HepG2 (cell line): ENCODE results near the gene MOK. TPM values are rescaled to one million over a fixed set of nuclear protein-coding genes. Genes with fewer than 3 reads are reported as not detected.

Experiments
- ARNT2 ChIP-seq: sonication (generic); formaldehyde crosslinking; IDR thresholded peaks from 2 replicates; pipeline ENCODE4 v1.8.0; 2022; ENCODE audit warnings: mild to moderate bottlenecking, low read depth, missing genetic modification reagents, moderate library complexity
- DR1 ChIP-seq: sonication (generic); formaldehyde crosslinking; IDR thresholded peaks from 2 replicates; pipeline ENCODE4 v1.8.0; 2021; ENCODE audit warnings: mild to moderate bottlenecking, missing genetic modification reagents, inconsistent platforms
- EEA1 ChIP-seq: sonication (generic); formaldehyde crosslinking; IDR thresholded peaks from 2 replicates; pipeline ENCODE4 v1.5.1; 2020; ENCODE audit warnings: mild to moderate bottlenecking, missing genetic modification reagents, borderline replicate concordance
- ELF1 ChIP-seq: sonication (generic); formaldehyde crosslinking; IDR thresholded peaks from 2 replicates; pipeline ENCODE4 v1.4.0; 2020; ENCODE audit warnings: missing genetic modification reagents
- FOXK1 ChIP-seq: sonication (generic); formaldehyde crosslinking; IDR thresholded peaks from 2 replicates; pipeline ENCODE4 v1.4.0; 2020; ENCODE audit warnings: low read depth, missing genetic modification reagents, borderline replicate concordance
- FOXO1 ChIP-seq: sonication (generic); formaldehyde crosslinking; IDR thresholded peaks from 2 replicates; pipeline ENCODE4 v1.4.0; 2020; ENCODE audit warnings: missing genetic modification reagents
- MED13 ChIP-seq: sonication (generic); formaldehyde crosslinking; IDR thresholded peaks from 2 replicates; pipeline ENCODE4 v1.5.0; 2020; ENCODE audit warnings: missing genetic modification reagents
- NCOA2 ChIP-seq: sonication (generic); formaldehyde crosslinking; IDR thresholded peaks from 2 replicates; pipeline ENCODE4 v1.8.0; 2022; ENCODE audit warnings: inconsistent platforms
- NFATC3 ChIP-seq: sonication (generic); formaldehyde crosslinking; IDR thresholded peaks from 2 replicates; pipeline ENCODE4 v1.5.1; 2020; ENCODE audit warnings: mild to moderate bottlenecking, missing genetic modification reagents
- NFKB2 ChIP-seq: sonication (generic); formaldehyde crosslinking; IDR thresholded peaks from 2 replicates; pipeline ENCODE4 v1.4.0; 2020; ENCODE audit warnings: missing genetic modification reagents, borderline replicate concordance
- PHB2 ChIP-seq: fragments of 450-650 bp; IDR thresholded peaks from 2 replicates; pipeline ENCODE4 v1.6.1; 2018; ENCODE audit not compliant: partially characterized antibody
- POLR2A ChIP-seq, 2 experiments: IDR thresholded peaks; 2 replicates each; pipeline ENCODE4 v1.6.1; 2011; ENCODE audit warnings: low read depth in 2 of 2, low read length in 2 of 2, mild to moderate bottlenecking in 1 of 2, moderate library complexity in 1 of 2; ENCODE audit not compliant: insufficient read depth in 1 of 2
- SATB2 ChIP-seq: sonication (generic); formaldehyde crosslinking; IDR thresholded peaks from 2 replicates; pipeline ENCODE4 v1.5.0; 2020; ENCODE audit warnings: missing genetic modification reagents
- TBX3 ChIP-seq: fragments of 450-650 bp; IDR thresholded peaks from 2 replicates; pipeline ENCODE4 v1.6.1; 2017; ENCODE audit warnings: antibody characterized with exemption, mild to moderate bottlenecking, inconsistent platforms, borderline replicate concordance
- ZNF232 ChIP-seq: sonication (generic); formaldehyde crosslinking; IDR thresholded peaks from 2 replicates; pipeline ENCODE4 v1.4.0; 2020; ENCODE audit warnings: missing genetic modification reagents, borderline replicate concordance
- ZNF616 ChIP-seq: sonication (generic); formaldehyde crosslinking; IDR thresholded peaks from 2 replicates; pipeline ENCODE4 v1.5.0; 2020; ENCODE audit warnings: low read depth, mild to moderate bottlenecking, missing genetic modification reagents
- polyA plus RNA-seq, 8 experiments: library from polyadenylated mRNA; depleted of rRNA in 3 of 8; stranded (reverse) in 7 of 8; unstranded in 1 of 8; fragments of >200 nt; fragmentation: Illumina TruSeq in 4 of 8; extraction: Trizol in 4 of 8; gene quantifications; 2 replicates each; pipeline versions ENCODE4 v1.2.1 to v1.2.3, GENCODE V29; 2011 to 2016; ENCODE audit warnings: low read depth in 4 of 8, missing spikeins in 1 of 8, mixed read lengths in 1 of 8; ENCODE audit not compliant: insufficient read depth in 1 of 8
- total RNA-seq, 5 experiments: library from RNA; depleted of rRNA; stranded (reverse); fragments of >200 nt; fragmentation: Illumina TruSeq; extraction: Trizol; gene quantifications; 2 replicates each; pipeline ENCODE4 v1.2.3, GENCODE V29; 2016; ENCODE audit warnings: low read depth in 1 of 5
- TF ChIP-seq, protein P1 (sequence below): sonication (generic); formaldehyde crosslinking; IDR thresholded peaks from 2 replicates; pipeline ENCODE4 v1.8.1; 2022; ENCODE audit warnings: low read depth, mild to moderate bottlenecking, missing genetic modification reagents
- TF ChIP-seq, protein P2 (sequence below): IDR thresholded peaks from 2 replicates; pipeline ENCODE4 v1.6.1; 2016
- TF ChIP-seq, protein P3 (sequence below): conservative IDR thresholded peaks from 2 replicates; pipeline ENCODE4 v1.6.1; 2018; ENCODE audit warnings: missing genetic modification reagents
- TF ChIP-seq, protein P4 (sequence below), 2 experiments: sonication (generic) in 1 of 2; formaldehyde crosslinking in 1 of 2; IDR thresholded peaks; 2 replicates each; pipeline versions ENCODE4 v1.5.1 to v1.6.1; 2011 to 2020; ENCODE audit warnings: borderline replicate concordance in 1 of 2, low read depth in 1 of 2, low read length in 1 of 2, mild to moderate bottlenecking in 1 of 2, missing genetic modification reagents in 1 of 2, moderate library complexity in 1 of 2
- TF ChIP-seq, protein P5 (sequence below), 2 experiments: fragments of 450-650 bp in 1 of 2; sonication (generic) in 1 of 2; formaldehyde crosslinking; IDR thresholded peaks; 2 replicates each; pipeline versions ENCODE4 v1.5.0 to v1.8.0; 2020 to 2022; ENCODE audit warnings: mild to moderate bottlenecking in 1 of 2, missing genetic modification reagents in 1 of 2

Gene MOK
- total and polyA plus RNA-seq, 2 of the 13 experiments (the other 11 are each of a cell fraction or from before 2014, with no cell fraction given), result 15.3 to 16.9 TPM

DNA sequence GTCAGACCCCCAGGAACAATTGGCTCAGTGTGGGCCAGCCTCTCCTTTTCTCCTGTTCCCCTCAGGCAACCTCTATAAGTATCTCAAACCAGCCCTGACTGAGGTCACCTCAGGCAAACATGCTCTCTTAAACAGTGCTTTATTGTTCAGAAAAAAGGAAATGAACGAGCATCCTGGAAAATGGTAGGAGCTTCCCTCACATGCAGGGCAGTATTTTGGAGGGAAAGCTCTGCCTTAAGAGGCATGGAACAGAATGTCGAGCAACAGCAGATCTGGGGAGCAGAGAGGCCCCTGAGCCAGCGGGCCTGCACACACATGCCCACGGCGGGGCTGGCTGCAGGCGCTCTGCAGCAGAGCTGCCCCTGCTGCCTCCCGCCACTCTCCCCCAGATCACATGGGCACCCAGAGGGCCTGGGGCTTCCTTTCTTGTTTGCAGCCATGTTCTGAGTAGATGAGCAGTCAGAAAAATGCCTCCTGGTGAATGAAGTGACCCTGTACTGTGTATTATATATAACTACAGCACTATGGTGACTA lies 42.0 kb downstream of the MOK start (continued):
- TF ChIP-seq, protein P1, sequence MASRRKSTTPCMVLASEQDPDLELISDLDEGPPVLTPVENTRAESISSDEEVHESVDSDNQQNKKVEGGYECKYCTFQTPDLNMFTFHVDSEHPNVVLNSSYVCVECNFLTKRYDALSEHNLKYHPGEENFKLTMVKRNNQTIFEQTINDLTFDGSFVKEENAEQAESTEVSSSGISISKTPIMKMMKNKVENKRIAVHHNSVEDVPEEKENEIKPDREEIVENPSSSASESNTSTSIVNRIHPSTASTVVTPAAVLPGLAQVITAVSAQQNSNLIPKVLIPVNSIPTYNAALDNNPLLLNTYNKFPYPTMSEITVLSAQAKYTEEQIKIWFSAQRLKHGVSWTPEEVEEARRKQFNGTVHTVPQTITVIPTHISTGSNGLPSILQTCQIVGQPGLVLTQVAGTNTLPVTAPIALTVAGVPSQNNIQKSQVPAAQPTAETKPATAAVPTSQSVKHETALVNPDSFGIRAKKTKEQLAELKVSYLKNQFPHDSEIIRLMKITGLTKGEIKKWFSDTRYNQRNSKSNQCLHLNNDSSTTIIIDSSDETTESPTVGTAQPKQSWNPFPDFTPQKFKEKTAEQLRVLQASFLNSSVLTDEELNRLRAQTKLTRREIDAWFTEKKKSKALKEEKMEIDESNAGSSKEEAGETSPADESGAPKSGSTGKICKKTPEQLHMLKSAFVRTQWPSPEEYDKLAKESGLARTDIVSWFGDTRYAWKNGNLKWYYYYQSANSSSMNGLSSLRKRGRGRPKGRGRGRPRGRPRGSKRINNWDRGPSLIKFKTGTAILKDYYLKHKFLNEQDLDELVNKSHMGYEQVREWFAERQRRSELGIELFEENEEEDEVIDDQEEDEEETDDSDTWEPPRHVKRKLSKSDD (CRISPR knock-in tag), result no peak
- TF ChIP-seq ZNF616 (no peak), TBX3 (no peak), ELF1 (CRISPR knock-in tag) (no peak; the same call in 1 of the 2 replicates), POLR2A (IDR thresholded peaks at IDR 0.05; ENCODE audit: insufficient read depth in 1 of 2, low read depth in 2 of 2, low read length in 2 of 2) (no peak), DR1 (CRISPR knock-in tag) (no peak), NFKB2 (CRISPR knock-in tag) (peak; percentile 35; the same call in 1 of the 2 replicates), ZNF232 (CRISPR knock-in tag) (no peak), PHB2 (no peak), EEA1 (no peak), SATB2 (no peak), NCOA2 (CRISPR knock-in tag) (peak; percentile 64), FOXK1 (CRISPR knock-in tag) (no peak), NFATC3 (CRISPR knock-in tag) (0 out of 2 replicates have a peak, but pooled peaks have one; percentile 51), MED13 (CRISPR knock-in tag) (no peak), FOXO1 (CRISPR knock-in tag) (no peak), ARNT2 (no peak)
- TF ChIP-seq, protein P2, sequence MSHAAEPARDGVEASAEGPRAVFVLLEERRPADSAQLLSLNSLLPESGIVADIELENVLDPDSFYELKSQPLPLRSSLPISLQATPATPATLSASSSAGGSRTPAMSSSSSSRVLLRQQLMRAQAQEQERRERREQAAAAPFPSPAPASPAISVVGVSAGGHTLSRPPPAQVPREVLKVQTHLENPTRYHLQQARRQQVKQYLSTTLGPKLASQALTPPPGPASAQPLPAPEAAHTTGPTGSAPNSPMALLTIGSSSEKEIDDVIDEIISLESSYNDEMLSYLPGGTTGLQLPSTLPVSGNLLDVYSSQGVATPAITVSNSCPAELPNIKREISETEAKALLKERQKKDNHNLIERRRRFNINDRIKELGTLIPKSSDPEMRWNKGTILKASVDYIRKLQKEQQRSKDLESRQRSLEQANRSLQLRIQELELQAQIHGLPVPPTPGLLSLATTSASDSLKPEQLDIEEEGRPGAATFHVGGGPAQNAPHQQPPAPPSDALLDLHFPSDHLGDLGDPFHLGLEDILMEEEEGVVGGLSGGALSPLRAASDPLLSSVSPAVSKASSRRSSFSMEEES (CRISPR knock-in tag), result no peak; the same call in 1 of the 2 replicates
- TF ChIP-seq, protein P3, sequence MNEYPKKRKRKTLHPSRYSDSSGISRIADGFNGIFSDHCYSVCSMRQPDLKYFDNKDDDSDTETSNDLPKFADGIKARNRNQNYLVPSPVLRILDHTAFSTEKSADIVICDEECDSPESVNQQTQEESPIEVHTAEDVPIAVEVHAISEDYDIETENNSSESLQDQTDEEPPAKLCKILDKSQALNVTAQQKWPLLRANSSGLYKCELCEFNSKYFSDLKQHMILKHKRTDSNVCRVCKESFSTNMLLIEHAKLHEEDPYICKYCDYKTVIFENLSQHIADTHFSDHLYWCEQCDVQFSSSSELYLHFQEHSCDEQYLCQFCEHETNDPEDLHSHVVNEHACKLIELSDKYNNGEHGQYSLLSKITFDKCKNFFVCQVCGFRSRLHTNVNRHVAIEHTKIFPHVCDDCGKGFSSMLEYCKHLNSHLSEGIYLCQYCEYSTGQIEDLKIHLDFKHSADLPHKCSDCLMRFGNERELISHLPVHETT (CRISPR knock-in tag), result no peak; the same call in 1 of the 2 replicates
- TF ChIP-seq, protein P4, sequence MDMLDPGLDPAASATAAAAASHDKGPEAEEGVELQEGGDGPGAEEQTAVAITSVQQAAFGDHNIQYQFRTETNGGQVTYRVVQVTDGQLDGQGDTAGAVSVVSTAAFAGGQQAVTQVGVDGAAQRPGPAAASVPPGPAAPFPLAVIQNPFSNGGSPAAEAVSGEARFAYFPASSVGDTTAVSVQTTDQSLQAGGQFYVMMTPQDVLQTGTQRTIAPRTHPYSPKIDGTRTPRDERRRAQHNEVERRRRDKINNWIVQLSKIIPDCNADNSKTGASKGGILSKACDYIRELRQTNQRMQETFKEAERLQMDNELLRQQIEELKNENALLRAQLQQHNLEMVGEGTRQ (IDR thresholded peaks at IDR 0.05; ENCODE audit: low read depth, low read length), result no peak
- TF ChIP-seq, protein P4 (CRISPR knock-in tag; IDR thresholded peaks at IDR 0.05; ENCODE audit: borderline replicate concordance), result no peak; the same call in 1 of the 2 replicates
- TF ChIP-seq, protein P5, sequence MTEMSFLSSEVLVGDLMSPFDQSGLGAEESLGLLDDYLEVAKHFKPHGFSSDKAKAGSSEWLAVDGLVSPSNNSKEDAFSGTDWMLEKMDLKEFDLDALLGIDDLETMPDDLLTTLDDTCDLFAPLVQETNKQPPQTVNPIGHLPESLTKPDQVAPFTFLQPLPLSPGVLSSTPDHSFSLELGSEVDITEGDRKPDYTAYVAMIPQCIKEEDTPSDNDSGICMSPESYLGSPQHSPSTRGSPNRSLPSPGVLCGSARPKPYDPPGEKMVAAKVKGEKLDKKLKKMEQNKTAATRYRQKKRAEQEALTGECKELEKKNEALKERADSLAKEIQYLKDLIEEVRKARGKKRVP (CRISPR knock-in tag; IDR thresholded peaks at IDR 0.05), result 0 out of 4 replicates have a peak, but pooled peaks of 1 of the 2 experiments have one; percentile 27
